K562 (cell line): ENCODE measurements around the gene HVCN1. TPM values are rescaled to one million over a fixed set of nuclear protein-coding genes. Genes with fewer than 3 reads are reported as not detected.

Experiments used
- ATAC-seq: fragments of 200-7000 bp; cut with Tn5 transposase; 3 replicates; pipeline ENCODE4 v1.9.1; 2020; ENCODE audit warnings: moderate library complexity
- BruUV-seq: library from RNA; stranded (reverse); fragments of 400-500 nt; replicated peaks from 2 replicates; lab custom pipeline; 2021; lab: Mats Ljungman, UMichigan
- CTCF ChIA-PET: fragments of 300-600 bp; formaldehyde crosslinking; extraction: SDS; loops from one replicate; lab custom pipeline; 2021; ENCODE audit warnings: low intra/inter-chr PET ratio; lab: Yijun Ruan, JAX
- POLR2A ChIA-PET: fragments of 300-600, 350-650 bp; sonication (Branson Sonifier 250); formaldehyde crosslinking; extraction: SDS; loops from one replicate; lab custom pipeline; 2021; ENCODE audit warnings: antibody characterized with exemption, inconsistent platforms; lab: Yijun Ruan, JAX
- DNase-seq, 4 experiments: peaks; one replicate each; pipeline versions ENCODE4 v3.0.0 to v3.0.0-alpha.2; 2011 to 2018; ENCODE audit warnings: low spot score in 3 of 4, mixed read lengths in 3 of 4; ENCODE audit errors: extremely low read depth in 1 of 4
- FAIRE-seq: peaks from 2 replicates; lab custom pipeline; 2011; peaks lifted over from hg19 to GRCh38; lab: Jason Lieb, UNC
- H2AFZ ChIP-seq: 2 replicates; pipeline ENCODE4 v1.6.0; 2011; ENCODE audit warnings: low read depth, low read length, control low read depth, inconsistent platforms
- H3K27ac ChIP-seq: fragments of 200-600 bp; 3 replicates; pipeline ENCODE4 v1.8.0; 2011; ENCODE audit warnings: low read depth, mild to moderate bottlenecking, control low read depth, inconsistent platforms, low read length, moderate library complexity, mixed read lengths; ENCODE audit errors: extremely low read depth
- H3K27me3 ChIP-seq, 2 experiments: fragments of 300-600 bp in 1 of 2; 2 replicates in 1 of 2; 3 replicates in 1 of 2; pipeline versions ENCODE4 v1.6.0 to v1.8.0; 2011; ENCODE audit warnings: inconsistent platforms in 2 of 2, low read length in 2 of 2, mild to moderate bottlenecking in 1 of 2, mixed read lengths in 1 of 2, moderate library complexity in 1 of 2; ENCODE audit not compliant: control insufficient read depth in 2 of 2, insufficient read depth in 2 of 2
- H3K36me3 ChIP-seq: fragments of 300-600 bp; 3 replicates; pipeline ENCODE4 v1.8.0; 2011; ENCODE audit warnings: mild to moderate bottlenecking, low read length, inconsistent platforms; ENCODE audit not compliant: control insufficient read depth, insufficient read depth
- H3K4me1 ChIP-seq, 2 experiments: fragments of 200-600 bp in 1 of 2; replicated peaks in 1 of 2; 2 replicates in 1 of 2; 3 replicates in 1 of 2; pipeline versions ENCODE4 v1.5.1 to v1.8.0; 2011; ENCODE audit warnings: inconsistent platforms in 2 of 2, low read length in 2 of 2, mild to moderate bottlenecking in 1 of 2, mixed read lengths in 1 of 2, moderate library complexity in 1 of 2; ENCODE audit not compliant: control insufficient read depth in 2 of 2, insufficient read depth in 2 of 2
- H3K4me2 ChIP-seq: 2 replicates; pipeline ENCODE4 v1.6.1; 2011; ENCODE audit warnings: low read length, control low read depth, inconsistent platforms, mixed read lengths; ENCODE audit not compliant: insufficient read depth
- H3K4me3 ChIP-seq: fragments of 200-600 bp; sonication (generic), shearing (Covaris generic); 2 replicates; pipeline ENCODE4 v1.5.1; 2016; ENCODE audit warnings: control low read depth, inconsistent platforms
- H3K79me2 ChIP-seq: fragments of 200-600 bp; 3 replicates; pipeline ENCODE4 v1.8.0; 2011; ENCODE audit warnings: low read length, inconsistent platforms; ENCODE audit not compliant: control insufficient read depth, insufficient read depth
- H3K9ac ChIP-seq, 2 experiments: 2 replicates each; pipeline versions ENCODE4 v1.6.0 to v1.6.1; 2011; ENCODE audit warnings: low read depth in 2 of 2, low read length in 2 of 2, control low read depth in 1 of 2, inconsistent platforms in 1 of 2, mild to moderate bottlenecking in 1 of 2, mixed read lengths in 1 of 2; ENCODE audit not compliant: insufficient read depth in 1 of 2
- H3K9me1 ChIP-seq: one replicate; pipeline ENCODE4 v1.6.0; 2011; ENCODE audit warnings: inconsistent platforms, mild to moderate bottlenecking, low read length, moderate library complexity; ENCODE audit not compliant: control insufficient read depth, insufficient read depth
- H3K9me3 ChIP-seq: replicated peaks from 2 replicates; pipeline ENCODE4 v1.5.1; 2011; ENCODE audit warnings: low read depth, low read length, inconsistent platforms; ENCODE audit not compliant: control insufficient read depth, insufficient read depth
- H4K20me1 ChIP-seq: replicated peaks from 2 replicates; pipeline ENCODE4 v1.6.1; 2011; ENCODE audit warnings: low read length, inconsistent platforms, mixed read lengths; ENCODE audit not compliant: control insufficient read depth, insufficient read depth
- ADNP ChIP-seq: fragments of 200-800 bp; sonication (Bioruptor generic); IDR thresholded peaks from 2 replicates; pipeline ENCODE4 v1.6.1; 2016; ENCODE audit warnings: missing genetic modification characterization, missing compliant biosample characterization
- CCNT2 ChIP-seq: IDR thresholded peaks from 2 replicates; pipeline ENCODE4 v1.6.1; 2011; ENCODE audit warnings: borderline replicate concordance, low read depth, mild to moderate bottlenecking, moderate library complexity, mixed read lengths, low read length; ENCODE audit not compliant: insufficient read length; ENCODE audit errors: extremely low read depth
- CEBPB ChIP-seq: fragments of 450-650 bp; IDR thresholded peaks from 2 replicates; pipeline ENCODE4 v1.6.1; 2016; ENCODE audit warnings: missing genetic modification characterization, missing compliant biosample characterization
- GATAD2A ChIP-seq: fragments of 450-650 bp; IDR thresholded peaks from 2 replicates; pipeline ENCODE4 v1.6.1; 2017
- KLF10 ChIP-seq: fragments of 250-450 bp; sonication (Bioruptor Pico); IDR thresholded peaks from 2 replicates; pipeline ENCODE4 v1.6.1; 2021; ENCODE audit warnings: matching md5 sums
- MTA3 ChIP-seq: fragments of 450-650 bp; formaldehyde crosslinking; IDR thresholded peaks from 2 replicates; pipeline ENCODE4 v1.6.1; 2017; ENCODE audit warnings: mild to moderate bottlenecking, borderline replicate concordance
- NR2C2 ChIP-seq, 2 experiments: fragments of 200-800 bp in 1 of 2; sonication (Bioruptor generic) in 1 of 2; sonication (generic) in 1 of 2; formaldehyde crosslinking in 1 of 2; IDR thresholded peaks; 2 replicates each; pipeline versions ENCODE4 v1.6.1 to v1.8.0; 2016 to 2022; ENCODE audit warnings: mild to moderate bottlenecking in 1 of 2, missing compliant biosample characterization in 1 of 2, missing genetic modification characterization in 1 of 2, missing genetic modification reagents in 1 of 2
- POLR2AphosphoS2 ChIP-seq: IDR thresholded peaks from 2 replicates; pipeline ENCODE4 v1.6.1; 2012; ENCODE audit warnings: low read length, improper control_type of control experiment
- RBM15 ChIP-seq: fragments of 200-400 bp; formaldehyde crosslinking; IDR thresholded peaks from 2 replicates; pipeline ENCODE4 v1.6.1; 2018; ENCODE audit warnings: mild to moderate bottlenecking, low read length, moderate library complexity; ENCODE audit not compliant: insufficient read depth
- RFX1 ChIP-seq: fragments of 450-650 bp; IDR thresholded peaks from 2 replicates; pipeline ENCODE4 v1.6.1; 2016; ENCODE audit warnings: mild to moderate bottlenecking, moderate library complexity
- SAFB ChIP-seq: fragments of 200-400 bp; formaldehyde crosslinking; IDR thresholded peaks from 2 replicates; pipeline ENCODE4 v1.6.1; 2017; ENCODE audit warnings: low read depth, low read length, borderline replicate concordance
- TAF15 ChIP-seq: fragments of 200-400 bp; formaldehyde crosslinking; IDR thresholded peaks from 2 replicates; pipeline ENCODE4 v1.6.1; 2017; ENCODE audit warnings: mild to moderate bottlenecking, low read depth, low read length, moderate library complexity
- ZC3H11A ChIP-seq: IDR thresholded peaks from 2 replicates; pipeline ENCODE4 v1.6.1; 2012; ENCODE audit warnings: low read depth, low read length, improper control_type of control experiment
- ZNF696 ChIP-seq: fragments of 250-450 bp; sonication (Bioruptor Pico); conservative IDR thresholded peaks from 2 replicates; pipeline ENCODE4 v1.4.0; 2020; ENCODE audit warnings: mild to moderate bottlenecking, moderate library complexity
- WGBS: fragments of 100-300 bp; shearing (Covaris generic); methylation state at CpG from one replicate; pipeline ENCODE4 v1.1.6; 2016; ENCODE audit warnings: low coverage, mixed read lengths; ENCODE audit not compliant: insufficient coverage; ENCODE audit errors: missing lambda C conversion rate; 5-methylcytosine and 5-hydroxymethylcytosine counted together
- in situ Hi-C: fragments of 300-500 bp; cut with MboI; formaldehyde crosslinking; loops from 4 replicates; pipeline ENCODE4 v1.15.0; 2018; ENCODE audit warnings: inconsistent platforms, mixed read lengths
- intact Hi-C: fragments of 100-400 bp; cut with micrococcal nuclease; formaldehyde crosslinking; loops from 2 replicates; pipeline ENCODE4 v1.14.2; 2022
- polyA plus RNA-seq, 8 experiments: library from polyadenylated mRNA; depleted of rRNA in 4 of 8; stranded (reverse) in 5 of 8; unstranded in 3 of 8; fragments of >200 nt; fragmentation: Nextera tagmentation in 2 of 8; fragmentation: Illumina TruSeq in 1 of 8; extraction: Ambion mirVana in 2 of 8; extraction: Trizol in 1 of 8; gene quantifications; 2 replicates each; pipeline versions ENCODE4 v1.2.1 to v1.2.3, GENCODE V29; 2011 to 2014; ENCODE audit warnings: inconsistent platforms in 1 of 8, missing spikeins in 1 of 8
- total RNA-seq, 7 experiments: library from RNA; depleted of rRNA in 6 of 7; stranded (reverse); fragments of >200 nt in 6 of 7; fragmentation: Illumina TruSeq in 2 of 7; extraction: Trizol in 2 of 7; gene quantifications; 2 replicates each; pipeline versions ENCODE4 v1.2.1 to v1.2.3, GENCODE V29; 2011 to 2021; ENCODE audit warnings: low replicate concordance in 1 of 7
- TF ChIP-seq, protein P1 (sequence below): sonication (generic); formaldehyde crosslinking; IDR thresholded peaks from 2 replicates; pipeline ENCODE4 v1.4.0; 2020; ENCODE audit warnings: mild to moderate bottlenecking, missing genetic modification reagents
- TF ChIP-seq, protein P2 (sequence below), 3 experiments: fragments of 200-800 bp in 1 of 3; fragments of 250-450 bp in 1 of 3; fragments of 450-650 bp in 1 of 3; sonication (Bioruptor Pico) in 1 of 3; sonication (Bioruptor generic) in 1 of 3; formaldehyde crosslinking in 1 of 3; IDR thresholded peaks; 2 replicates each; pipeline versions ENCODE4 v1.6.1 to v1.8.0; 2016 to 2022; ENCODE audit warnings: mild to moderate bottlenecking in 2 of 3, missing genetic modification characterization in 2 of 3, missing compliant biosample characterization in 1 of 3, moderate library complexity in 1 of 3

HVCN1 gene
- total and polyA plus RNA-seq, 9 of the 15 experiments (the other 6 are each of a cell fraction or from before 2014, with no cell fraction given) = 0.21 to 1.4 (median 0.74) TPM

DNA sequence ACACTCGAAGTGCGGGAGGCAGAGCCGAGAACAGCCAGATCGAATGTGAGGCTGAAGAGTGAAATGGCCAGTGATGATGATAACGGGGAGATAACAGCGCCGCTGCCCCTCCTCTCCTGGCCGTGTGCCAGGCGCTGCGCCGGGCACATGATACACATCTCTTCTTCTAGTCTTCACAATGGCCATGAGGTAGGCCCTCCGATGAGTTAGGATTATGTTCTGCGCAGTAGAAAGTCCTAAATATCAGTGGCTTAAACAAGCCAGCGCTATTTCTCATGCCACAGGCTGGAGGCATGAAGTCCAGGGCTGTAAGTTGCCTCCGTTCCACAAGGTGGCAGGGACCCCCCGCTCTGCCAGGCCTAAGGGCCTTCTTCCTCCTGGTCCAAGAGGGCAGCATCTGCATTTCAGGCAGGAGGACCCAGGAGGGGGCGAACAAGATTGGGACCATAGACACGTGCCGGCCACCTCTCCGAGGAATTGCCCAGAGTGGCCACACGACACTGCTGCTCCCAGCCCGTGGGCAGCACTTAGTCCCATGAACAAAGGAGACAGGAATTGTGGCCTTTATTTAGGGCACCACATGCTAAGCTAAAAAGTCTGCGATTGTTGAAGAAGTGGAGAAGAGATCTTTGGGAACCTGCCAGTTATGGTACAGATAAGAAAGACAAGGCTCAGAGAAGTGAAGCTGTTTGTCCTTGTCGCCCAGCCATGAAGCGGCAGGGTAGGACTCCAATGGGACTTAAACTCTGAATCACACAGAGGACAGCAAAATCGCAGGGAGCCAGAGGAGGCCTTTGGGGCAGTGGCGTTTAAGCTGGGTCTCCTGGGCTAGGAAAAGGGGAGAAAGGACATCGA is 10.9 kb upstream of the HVCN1 start:
- no peak for ATAC-seq
- CTCF ChIA-PET = no interaction called here
- WGBS = 31% methylated on average over 27 of the region's 28 CpGs
- Histone ChIP-seq H2AFZ (peak overlapping the region; percentile 99), H4K20me1 (no peaks in the 10 kb centered on the region), H3K79me2 (no peaks in the 10 kb centered on the region), H3K9me3 (no peaks in the 10 kb centered on the region), H3K4me2 (peak overlapping the region; percentile 37), H3K27ac (no peak overlapping the region), H3K4me3 (no peak overlapping the region), H3K9me1 (no peaks in the 10 kb centered on the region), H3K36me3 (no peaks in the 10 kb centered on the region), H3K4me1 (peaks cover 25 to 27% of the 10 kb centered on the region in 2 experiments), H3K27me3 (no peaks in the 10 kb centered on the region), H3K9ac (peak overlapping the region in 1 of 2 experiments; percentile 32; a peak in 2 of 4 replicates)
- BruUV-seq = no TSS peak
- peak; percentile 73 for FAIRE-seq
- intact Hi-C loops (loop anchor here (2.0 to 5.0 kb wide), 6 partner anchors 51 to 187 kb away; no protein-coding TSS in a partner anchor), in situ Hi-C loops (no loop called here)
- peak; percentile 24 to 59 (median 57) for DNase-seq
- POLR2A ChIA-PET = interaction anchor here (0.6 kb wide), 2 partner anchors 232 to 699 kb away, joined by 3 to 4 read pairs; partner anchors contain the start of gene GPN3
- TF ChIP-seq ADNP (0 out of 2 replicates have a peak, but pooled peaks have one; percentile 42), POLR2AphosphoS2 (no peak), GATAD2A (no peak), MTA3 (peak; percentile 21; the same call in 1 of the 2 replicates), SAFB (no peak), CCNT2 (peak; percentile 45), ZNF696 (CRISPR knock-in tag) (no peak), TAF15 (no peak), CEBPB (tag) (no peak), RBM15 (no peak), ZC3H11A (no peak), RFX1 (no peak), KLF10 (CRISPR knock-in tag) (no peak), NR2C2 (CRISPR knock-in tag; IDR thresholded peaks at IDR 0.05) (no peak), NR2C2 (tag; IDR thresholded peaks at IDR 0.05) (no peak)
- TF ChIP-seq, protein P1, sequence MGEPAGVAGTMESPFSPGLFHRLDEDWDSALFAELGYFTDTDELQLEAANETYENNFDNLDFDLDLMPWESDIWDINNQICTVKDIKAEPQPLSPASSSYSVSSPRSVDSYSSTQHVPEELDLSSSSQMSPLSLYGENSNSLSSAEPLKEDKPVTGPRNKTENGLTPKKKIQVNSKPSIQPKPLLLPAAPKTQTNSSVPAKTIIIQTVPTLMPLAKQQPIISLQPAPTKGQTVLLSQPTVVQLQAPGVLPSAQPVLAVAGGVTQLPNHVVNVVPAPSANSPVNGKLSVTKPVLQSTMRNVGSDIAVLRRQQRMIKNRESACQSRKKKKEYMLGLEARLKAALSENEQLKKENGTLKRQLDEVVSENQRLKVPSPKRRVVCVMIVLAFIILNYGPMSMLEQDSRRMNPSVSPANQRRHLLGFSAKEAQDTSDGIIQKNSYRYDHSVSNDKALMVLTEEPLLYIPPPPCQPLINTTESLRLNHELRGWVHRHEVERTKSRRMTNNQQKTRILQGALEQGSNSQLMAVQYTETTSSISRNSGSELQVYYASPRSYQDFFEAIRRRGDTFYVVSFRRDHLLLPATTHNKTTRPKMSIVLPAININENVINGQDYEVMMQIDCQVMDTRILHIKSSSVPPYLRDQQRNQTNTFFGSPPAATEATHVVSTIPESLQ (CRISPR knock-in tag) = no peak
- TF ChIP-seq, protein P2, sequence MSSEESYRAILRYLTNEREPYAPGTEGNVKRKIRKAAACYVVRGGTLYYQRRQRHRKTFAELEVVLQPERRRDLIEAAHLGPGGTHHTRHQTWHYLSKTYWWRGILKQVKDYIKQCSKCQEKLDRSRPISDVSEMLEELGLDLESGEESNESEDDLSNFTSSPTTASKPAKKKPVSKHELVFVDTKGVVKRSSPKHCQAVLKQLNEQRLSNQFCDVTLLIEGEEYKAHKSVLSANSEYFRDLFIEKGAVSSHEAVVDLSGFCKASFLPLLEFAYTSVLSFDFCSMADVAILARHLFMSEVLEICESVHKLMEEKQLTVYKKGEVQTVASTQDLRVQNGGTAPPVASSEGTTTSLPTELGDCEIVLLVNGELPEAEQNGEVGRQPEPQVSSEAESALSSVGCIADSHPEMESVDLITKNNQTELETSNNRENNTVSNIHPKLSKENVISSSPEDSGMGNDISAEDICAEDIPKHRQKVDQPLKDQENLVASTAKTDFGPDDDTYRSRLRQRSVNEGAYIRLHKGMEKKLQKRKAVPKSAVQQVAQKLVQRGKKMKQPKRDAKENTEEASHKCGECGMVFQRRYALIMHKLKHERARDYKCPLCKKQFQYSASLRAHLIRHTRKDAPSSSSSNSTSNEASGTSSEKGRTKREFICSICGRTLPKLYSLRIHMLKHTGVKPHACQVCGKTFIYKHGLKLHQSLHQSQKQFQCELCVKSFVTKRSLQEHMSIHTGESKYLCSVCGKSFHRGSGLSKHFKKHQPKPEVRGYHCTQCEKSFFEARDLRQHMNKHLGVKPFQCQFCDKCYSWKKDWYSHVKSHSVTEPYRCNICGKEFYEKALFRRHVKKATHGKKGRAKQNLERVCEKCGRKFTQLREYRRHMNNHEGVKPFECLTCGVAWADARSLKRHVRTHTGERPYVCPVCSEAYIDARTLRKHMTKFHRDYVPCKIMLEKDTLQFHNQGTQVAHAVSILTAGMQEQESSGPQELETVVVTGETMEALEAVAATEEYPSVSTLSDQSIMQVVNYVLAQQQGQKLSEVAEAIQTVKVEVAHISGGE (CRISPR knock-in tag; IDR thresholded peaks at IDR 0.05) = no peak
